ENCODE measurements around the gene CCSER1. TPM values are rescaled to one million over a fixed set of nuclear protein-coding genes. Genes with fewer than 3 reads are reported as not detected.
"Not testable (repeated sequence)": the region's sequence is repeated elsewhere in the genome, so short reads cannot be mapped to it uniquely, and the experiment has no call there.

The CCSER1 gene
- total RNA-seq, 1 experiment from 2014 or later: 5.9 TPM

- Histone ChIP-seq H3K27ac (no peak overlapping the region), H3K36me3 (ENCODE audit: low read depth) (no peaks in the 10 kb centered on the region), H3F3A (ENCODE audit: insufficient read depth, low read depth) (no peaks in the 10 kb centered on the region), H3K79me2 (ENCODE audit: low read depth) (no peaks in the 10 kb centered on the region), H3K4me2 (no peak overlapping the region), H3K9me3 (ENCODE audit: insufficient read depth, low read depth) (no peaks in the 10 kb centered on the region), H2AFZ (no peak overlapping the region), H3K9me2 (ENCODE audit: insufficient read depth) (no peaks in the 10 kb centered on the region), H3K27me3 (ENCODE audit: insufficient read depth, low read depth) (no peaks in the 10 kb centered on the region), H3K4me3 (no peak overlapping the region), H4K20me1 (ENCODE audit: insufficient read depth) (no peaks in the 10 kb centered on the region), H3K4me1 (replicated peaks; ENCODE audit: insufficient read depth) (no peaks in the 10 kb centered on the region)
- no peak for DNase-seq
- no TSS peak for BruUV-seq (replicated peaks)
- TF ChIP-seq CTCF (conservative IDR thresholded peaks at IDR 0.05) (no peak), EZH2 (IDR thresholded peaks at IDR 0.05; ENCODE audit: low read depth) (no peak)
- POLR2A ChIA-PET (ENCODE audit: unreplicated experiment): no interaction called here
- intact Hi-C loops (cut with micrococcal nuclease; ENCODE audit: unreplicated experiment): no loop called here
- CTCF ChIA-PET: no interaction called here
These were observed 1085.0 kb downstream of the CCSER1 start for GRCh38 chr4:91212211-91212610.

GRCh38 chr4:91217831-91218403 lies 1090.7 kb downstream of the CCSER1 start:
- BruUV-seq (replicated peaks); intact Hi-C loops (cut with micrococcal nuclease; ENCODE audit: unreplicated experiment); CTCF ChIA-PET: not testable (repeated sequence)

GRCh38 chr4:91220315-91220714 lies 1093.1 kb downstream of the CCSER1 start:
- no TSS peak for BruUV-seq (replicated peaks)
- no peaks in the 10 kb centered on the region for H3K9me2 ChIP-seq (ENCODE audit: insufficient read depth)
- H3K27me3 ChIP-seq (ENCODE audit: insufficient read depth, low read depth): no peaks in the 10 kb centered on the region
- ChIA-PET POLR2A (ENCODE audit: unreplicated experiment) (no interaction called here), CTCF (no interaction called here)
- intact Hi-C loops (cut with micrococcal nuclease; ENCODE audit: unreplicated experiment): no loop called here
- no peak overlapping the region for H3K4me3 ChIP-seq
- no peak overlapping the region for H2AFZ ChIP-seq
- no peaks in the 10 kb centered on the region for H4K20me1 ChIP-seq (ENCODE audit: insufficient read depth)
- H3K27ac ChIP-seq: no peak overlapping the region
- no peaks in the 10 kb centered on the region for H3K36me3 ChIP-seq (ENCODE audit: low read depth)
- H3K4me1 ChIP-seq (replicated peaks; ENCODE audit: insufficient read depth): no peaks in the 10 kb centered on the region
- no peak for TF ChIP-seq EZH2 (IDR thresholded peaks at IDR 0.05; ENCODE audit: low read depth)
- no peaks in the 10 kb centered on the region for H3F3A ChIP-seq (ENCODE audit: insufficient read depth, low read depth)
- no peak for DNase-seq
- no peaks in the 10 kb centered on the region for H3K9me3 ChIP-seq (ENCODE audit: insufficient read depth, low read depth)
- no peak overlapping the region for H3K4me2 ChIP-seq
- no peaks in the 10 kb centered on the region for H3K79me2 ChIP-seq (ENCODE audit: low read depth)

More at GRCh38 chr4:91217831-91218403, 1090.7 kb downstream of the CCSER1 start:
- H3F3A ChIP-seq (ENCODE audit: insufficient read depth, low read depth); H4K20me1 ChIP-seq (ENCODE audit: insufficient read depth); DNase-seq; H3K4me1 ChIP-seq (replicated peaks; ENCODE audit: insufficient read depth); H2AFZ ChIP-seq; H3K9me3 ChIP-seq (ENCODE audit: insufficient read depth, low read depth); H3K27me3 ChIP-seq (ENCODE audit: insufficient read depth, low read depth); H3K79me2 ChIP-seq (ENCODE audit: low read depth); H3K27ac ChIP-seq; H3K36me3 ChIP-seq (ENCODE audit: low read depth); H3K4me3 ChIP-seq; H3K9me2 ChIP-seq (ENCODE audit: insufficient read depth); POLR2A ChIA-PET (ENCODE audit: unreplicated experiment); H3K4me2 ChIP-seq: not testable (repeated sequence)

- no peak for TF ChIP-seq EZH2 (IDR thresholded peaks at IDR 0.05; ENCODE audit: low read depth)
- no peak for TF ChIP-seq CTCF (conservative IDR thresholded peaks at IDR 0.05)
- H3K4me3 ChIP-seq: no peak overlapping the region
- no peaks in the 10 kb centered on the region for H3K9me3 ChIP-seq (ENCODE audit: insufficient read depth, low read depth)
- no peaks in the 10 kb centered on the region for H3K27me3 ChIP-seq (ENCODE audit: insufficient read depth, low read depth)
- no peak for DNase-seq
- POLR2A ChIA-PET (ENCODE audit: unreplicated experiment): no interaction called here
- no peak overlapping the region for H2AFZ ChIP-seq
- CTCF ChIA-PET: no interaction called here
- H3K79me2 ChIP-seq (ENCODE audit: low read depth): no peaks in the 10 kb centered on the region
- no peaks in the 10 kb centered on the region for H3K9me2 ChIP-seq (ENCODE audit: insufficient read depth)
- H3K27ac ChIP-seq: no peak overlapping the region
- H3F3A ChIP-seq (ENCODE audit: insufficient read depth, low read depth): no peaks in the 10 kb centered on the region
- no peaks in the 10 kb centered on the region for H4K20me1 ChIP-seq (ENCODE audit: insufficient read depth)
- no TSS peak for BruUV-seq (replicated peaks)
- no peaks in the 10 kb centered on the region for H3K36me3 ChIP-seq (ENCODE audit: low read depth)
- no peaks in the 10 kb centered on the region for H3K4me1 ChIP-seq (replicated peaks; ENCODE audit: insufficient read depth)
- no peak overlapping the region for H3K4me2 ChIP-seq
- intact Hi-C loops (cut with micrococcal nuclease; ENCODE audit: unreplicated experiment): no loop called here
These were observed 1094.8 kb downstream of the CCSER1 start for GRCh38 chr4:91222014-91222413.

Measured in PC-9 (cell line).